K562 (cell line): Measurements from ENCODE around the gene C1QL3. TPM values are rescaled to one million over a fixed set of nuclear protein-coding genes. Genes with fewer than 3 reads are reported as not detected.

Experiments used
- ZBTB12 ChIP-seq: fragments of 250-450 bp; sonication (Bioruptor Pico); IDR thresholded peaks from 2 replicates; pipeline ENCODE4 v1.4.0; 2020
- polyA plus RNA-seq, 8 experiments: library from polyadenylated mRNA; depleted of rRNA in 4 of 8; stranded (reverse) in 5 of 8; unstranded in 3 of 8; fragments of >200 nt; fragmentation: Nextera tagmentation in 2 of 8; fragmentation: Illumina TruSeq in 1 of 8; extraction: Ambion mirVana in 2 of 8; extraction: Trizol in 1 of 8; gene quantifications; 2 replicates each; pipeline versions ENCODE4 v1.2.1 to v1.2.3, GENCODE V29; 2011 to 2014; ENCODE audit warnings: inconsistent platforms in 1 of 8, missing spikeins in 1 of 8
- small RNA-seq: library from RNA; depleted of rRNA; stranded (forward); fragments of <200 nt; gene quantifications from one replicate; pipeline ENCODE3, GENCODE V24; 2014
- total RNA-seq, 7 experiments: library from RNA; depleted of rRNA in 6 of 7; stranded (reverse); fragments of >200 nt in 6 of 7; fragmentation: Illumina TruSeq in 2 of 7; extraction: Trizol in 2 of 7; gene quantifications; 2 replicates each; pipeline versions ENCODE4 v1.2.1 to v1.2.3, GENCODE V29; 2011 to 2021; ENCODE audit warnings: low replicate concordance in 1 of 7

C1QL3 gene
- total and polyA plus RNA-seq, 9 of the 15 experiments (the other 6 are each of a cell fraction or from before 2014, with no cell fraction given) = 0.28 to 0.37 TPM; not detected in 7

DNA sequence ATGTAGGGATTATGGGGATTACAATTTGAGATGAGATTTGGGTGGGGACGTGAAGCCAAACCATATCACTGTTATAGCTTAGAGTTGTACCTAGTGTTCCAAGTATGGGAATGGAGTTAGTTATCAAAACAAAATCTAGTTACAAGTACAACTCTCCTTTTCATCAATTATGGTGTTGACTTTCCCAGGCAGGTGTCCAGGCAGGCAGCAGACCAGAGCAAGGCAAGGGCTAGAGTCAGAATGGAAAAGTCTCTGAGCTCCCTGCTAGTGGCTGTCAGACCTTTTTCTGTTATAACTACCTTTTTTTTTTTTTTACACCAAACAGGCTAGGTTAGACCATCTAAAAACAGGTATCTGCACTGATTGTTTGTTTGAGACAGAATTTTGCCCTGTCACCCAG, 55.7 kb downstream of the C1QL3 start (continued):
- no peak for TF ChIP-seq ZBTB12 (CRISPR knock-in tag)

Small RNA genes within 50 kb of the gene (small RNA-seq; reads per million reads assigned to genes)
- gene RNU2-18P = not detected

Other genes with a start within 250 kb of the C1QL3 start
- 17.9 and 20.2 TPM in 2 replicates for gene PTER, start 84.9 kb downstream of the C1QL3 start, total RNA-seq (2014; rRNA removed)
- gene PTER, start 84.9 kb downstream of the C1QL3 start, total RNA-seq (2014; rRNA removed; fragmentation: Illumina TruSeq; extraction: Trizol) = 31.2 and 37.3 TPM in 2 replicates
- gene PTER, start 84.9 kb downstream of the C1QL3 start, total RNA-seq (2015; rRNA removed; fragmentation: Illumina TruSeq; extraction: Trizol) = 29.4 and 31.9 TPM in 2 replicates
- 19.5 and 20.1 TPM in 2 replicates for gene PTER, start 84.9 kb downstream of the C1QL3 start, total RNA-seq (2021)
- 23.4 and 27.5 TPM in 2 replicates for gene PTER, start 84.9 kb downstream of the C1QL3 start, polyA plus RNA-seq (2011; rRNA removed)
- gene PTER, start 84.9 kb downstream of the C1QL3 start, polyA plus RNA-seq (2014; fragmentation: Illumina TruSeq; extraction: Trizol) = 24.5 and 28.6 TPM in 2 replicates
- gene PTER, start 84.9 kb downstream of the C1QL3 start, polyA plus RNA-seq (2014; fragmentation: Nextera tagmentation; extraction: Ambion mirVana) = 10 to 100 TPM; 32.9 to 42.1 TPM
- 15.5 and 18.2 TPM in 2 replicates for gene PTER, start 84.9 kb downstream of the C1QL3 start, polyA plus RNA-seq (2014; rRNA removed)